Stimulated activated CD8-positive, alpha-beta memory T cell treated with anti-CD3 and anti-CD28 coated beads, Interleukin-4, amount 100 ng/mL, for 24 hours (primary cell): Measurements from ENCODE around the gene KIF1A.
"Not testable (repeated sequence)": the region's sequence is repeated elsewhere in the genome, so short reads cannot be mapped to it uniquely, and the experiment has no call there.

Source experiments
- DNase-seq: peaks from one replicate; pipeline ENCODE4 v3.0.0-alpha.2; 2020; ENCODE audit warnings: low read depth

Gene KIF1A

GRCh38 chr2:240701091-240701735 lies 118.8 kb downstream of the KIF1A start:
- no peak for DNase-seq

- DNase-seq = not testable (repeated sequence)
Observed at GRCh38 chr2:240700616-240701015, 119.4 kb downstream of the KIF1A start.

- DNase-seq = not testable (repeated sequence)
Observed at GRCh38 chr2:240699835-240700234, 120.2 kb downstream of the KIF1A start.

GRCh38 chr2:240698852-240699561 lies 121.0 kb downstream of the KIF1A start:
- DNase-seq = not testable (repeated sequence)

- not testable (repeated sequence) for DNase-seq
Observed at GRCh38 chr2:240696469-240696868, 123.5 kb downstream of the KIF1A start.

- DNase-seq = not testable (repeated sequence)
Observed at GRCh38 chr2:240695593-240695992, 124.4 kb downstream of the KIF1A start.

GRCh38 chr2:240694304-240694703 lies 125.7 kb downstream of the KIF1A start:
- DNase-seq = not testable (repeated sequence)

GRCh38 chr2:240692583-240693561 lies 127.1 kb downstream of the KIF1A start:
- not testable (repeated sequence) for DNase-seq

- DNase-seq = not testable (repeated sequence)
Observed at GRCh38 chr2:240691631-240692420, 128.2 kb downstream of the KIF1A start, which contains the start of gene AQP12A. Gene AQP12A, plus strand, starts transcription at chr2:240691866. Its CDS starts 48 bp downstream, at chr2:240691914.

- not testable (repeated sequence) for DNase-seq
Observed at GRCh38 chr2:240691075-240691427, 129.0 kb downstream of the KIF1A start.

GRCh38 chr2:240690421-240691074 lies 129.5 kb downstream of the KIF1A start:
- not testable (repeated sequence) for DNase-seq

- no peak for DNase-seq
Observed at GRCh38 chr2:240689975-240690374, 130.0 kb downstream of the KIF1A start.

- no peak for DNase-seq
Observed at GRCh38 chr2:240688553-240688919, 131.5 kb downstream of the KIF1A start.

- DNase-seq = no peak
Observed at GRCh38 chr2:240687741-240688552, 132.1 kb downstream of the KIF1A start.

- DNase-seq = no peak
Observed at GRCh38 chr2:240687045-240687740, 132.8 kb downstream of the KIF1A start.

- DNase-seq = no peak
Observed at GRCh38 chr2:240686460-240686859, 133.6 kb downstream of the KIF1A start.

- DNase-seq = no peak
Observed at GRCh38 chr2:240685771-240686371, 134.1 kb downstream of the KIF1A start.

- not testable (repeated sequence) for DNase-seq
Observed at GRCh38 chr2:240683980-240684728, 135.9 kb downstream of the KIF1A start.
